Jurkat, Clone E6-1 (cell line): ENCODE measurements around the gene ARFGAP1.

Experiments used
- DNase-seq: peaks from one replicate; pipeline ENCODE4 v3.0.0-alpha.2; 2011; ENCODE audit warnings: low read depth, low spot score
- H3K4me3 ChIP-seq: 2 replicates; pipeline ENCODE4 v1.5.1; 2011; ENCODE audit warnings: mild to moderate bottlenecking, low read length, control low read depth, moderate library complexity

Gene ARFGAP1

DNA sequence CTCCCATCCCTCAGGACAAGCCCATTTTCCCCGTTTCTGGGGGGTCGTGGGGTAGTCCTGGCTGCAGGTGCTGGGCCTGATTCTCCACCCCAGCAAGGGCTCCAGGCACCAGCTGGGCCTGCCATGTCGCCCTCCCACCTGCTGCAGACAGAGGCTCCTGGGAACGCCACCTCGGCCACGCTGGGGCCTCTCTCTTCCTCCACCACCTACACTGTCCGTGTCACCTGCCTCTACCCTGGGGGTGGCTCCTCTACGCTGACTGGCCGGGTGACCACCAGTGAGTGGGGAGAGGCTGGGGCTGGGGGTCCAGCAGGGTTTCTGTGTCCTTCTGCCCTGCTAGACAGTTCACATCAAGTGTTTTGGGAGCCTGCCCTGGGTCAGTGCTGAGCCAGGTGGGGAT lies 39.7 kb downstream of the ARFGAP1 start:
- no peak for DNase-seq
- no peak overlapping the region for H3K4me3 ChIP-seq

GRCh38 chr20:63312690-63313348 lies 40.2 kb downstream of the ARFGAP1 start:
- DNase-seq: no peak
- H3K4me3 ChIP-seq: no peak overlapping the region

DNA sequence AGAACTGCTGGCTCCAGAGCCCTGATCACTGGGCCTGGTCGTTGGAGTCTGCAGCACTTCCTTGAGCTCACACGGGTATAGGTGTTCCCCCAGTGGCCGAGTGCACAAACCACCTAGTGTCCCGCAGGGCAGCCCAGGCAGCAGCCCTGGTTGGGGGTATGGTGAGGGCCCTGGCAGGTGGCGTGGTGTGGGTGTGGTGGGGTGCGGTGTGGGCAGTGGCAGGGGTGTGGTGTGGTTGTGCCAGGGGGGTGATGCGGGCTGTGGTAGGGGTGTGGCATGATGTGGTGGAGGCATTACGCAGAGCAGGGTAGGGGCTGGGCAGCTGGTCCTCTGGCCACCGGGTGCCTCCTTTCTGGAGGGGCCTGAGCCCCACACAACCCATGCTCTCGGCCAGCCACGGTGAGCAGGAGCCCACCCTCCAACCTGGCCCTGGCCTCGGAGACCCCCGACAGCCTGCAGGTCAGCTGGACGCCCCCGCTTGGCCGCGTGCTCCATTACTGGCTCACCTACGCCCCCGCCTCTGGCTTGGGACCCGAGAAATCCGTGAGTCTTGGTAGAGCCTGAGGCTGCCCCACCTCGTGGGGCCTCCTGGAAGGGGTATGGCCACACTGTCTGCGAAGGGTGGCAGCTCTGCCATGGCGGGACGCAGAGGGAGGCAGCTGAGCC lies 40.9 kb downstream of the ARFGAP1 start:
- DNase-seq: no peak

DNA sequence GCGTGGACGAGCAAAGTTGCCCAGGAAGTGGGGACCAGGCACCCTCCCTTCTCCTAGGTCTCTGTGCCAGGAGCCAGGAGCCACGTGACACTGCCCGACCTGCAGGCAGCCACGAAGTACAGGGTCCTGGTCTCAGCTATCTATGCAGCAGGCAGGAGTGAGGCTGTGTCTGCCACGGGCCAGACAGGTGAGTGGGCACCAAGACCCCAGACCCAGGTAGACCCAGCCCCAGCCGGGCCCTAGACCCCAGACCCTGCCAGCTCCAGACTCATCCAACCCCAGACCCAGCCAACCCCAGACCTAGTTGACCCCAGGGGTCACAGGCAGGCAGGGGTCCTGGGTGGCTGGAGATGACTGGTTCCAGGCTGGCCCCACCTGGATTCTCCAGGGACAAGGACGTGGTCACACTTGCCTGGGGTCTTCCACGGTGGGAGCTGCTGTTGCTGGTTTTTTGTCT lies 41.4 kb downstream of the ARFGAP1 start:
- H3K4me3 ChIP-seq: no peak overlapping the region
- DNase-seq: no peak

More for the DNA sequence above, 40.9 kb downstream of the ARFGAP1 start:
- no peak overlapping the region for H3K4me3 ChIP-seq

GRCh38 chr20:63314566-63315239 lies 42.1 kb downstream of the ARFGAP1 start:
- no peak overlapping the region for H3K4me3 ChIP-seq
- no peak for DNase-seq

DNA sequence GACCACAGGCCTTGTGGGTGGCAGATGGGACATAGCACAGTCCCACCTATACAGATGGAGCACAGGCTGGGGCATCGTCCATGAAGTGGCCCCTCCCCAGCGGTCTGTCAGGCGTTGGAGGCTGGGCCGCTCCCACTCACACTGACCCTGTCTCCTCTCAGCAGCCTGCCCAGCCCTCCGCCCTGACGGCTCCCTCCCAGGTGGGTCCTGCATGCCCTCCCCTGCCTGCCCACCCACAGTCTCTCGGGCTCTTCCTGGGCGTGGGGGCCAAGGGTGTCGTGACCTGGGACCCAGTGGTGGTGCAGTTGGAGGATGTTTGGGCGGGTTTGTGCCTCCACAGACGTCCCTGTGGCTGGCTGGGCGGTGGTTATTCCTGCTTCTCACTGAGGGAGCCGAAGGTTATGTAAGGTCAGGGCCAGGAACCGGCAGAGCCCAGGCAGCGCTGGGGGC lies 42.7 kb downstream of the ARFGAP1 start:
- H3K4me3 ChIP-seq: no peak overlapping the region
- DNase-seq: no peak

GRCh38 chr20:63315731-63316491 lies 43.3 kb downstream of the ARFGAP1 start:
- no peak for DNase-seq
- no peak overlapping the region for H3K4me3 ChIP-seq

GRCh38 chr20:63316502-63316921 lies 43.9 kb downstream of the ARFGAP1 start:
- H3K4me3 ChIP-seq: no peak overlapping the region
- no peak for DNase-seq

DNA sequence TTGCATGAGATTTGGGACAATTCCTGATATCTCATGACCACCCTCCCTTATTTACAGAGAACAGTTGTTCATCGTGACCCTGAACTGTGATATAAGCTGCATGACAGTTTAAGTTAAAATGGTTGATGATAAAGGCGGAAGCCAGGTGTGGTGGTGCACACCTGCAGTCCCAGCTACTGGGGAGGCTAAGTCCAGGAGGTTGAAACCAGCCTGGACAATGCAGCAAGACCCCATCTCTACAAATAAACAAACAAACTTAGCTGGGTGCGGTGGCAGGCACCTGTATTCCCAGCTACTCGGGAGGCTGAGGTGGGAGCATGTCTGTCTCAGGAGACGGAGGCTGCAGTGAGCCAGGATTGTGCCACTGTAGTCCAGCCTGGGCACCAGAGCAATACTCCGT lies 44.4 kb downstream of the ARFGAP1 start:
- no peak for DNase-seq
- H3K4me3 ChIP-seq: no peak overlapping the region

DNA sequence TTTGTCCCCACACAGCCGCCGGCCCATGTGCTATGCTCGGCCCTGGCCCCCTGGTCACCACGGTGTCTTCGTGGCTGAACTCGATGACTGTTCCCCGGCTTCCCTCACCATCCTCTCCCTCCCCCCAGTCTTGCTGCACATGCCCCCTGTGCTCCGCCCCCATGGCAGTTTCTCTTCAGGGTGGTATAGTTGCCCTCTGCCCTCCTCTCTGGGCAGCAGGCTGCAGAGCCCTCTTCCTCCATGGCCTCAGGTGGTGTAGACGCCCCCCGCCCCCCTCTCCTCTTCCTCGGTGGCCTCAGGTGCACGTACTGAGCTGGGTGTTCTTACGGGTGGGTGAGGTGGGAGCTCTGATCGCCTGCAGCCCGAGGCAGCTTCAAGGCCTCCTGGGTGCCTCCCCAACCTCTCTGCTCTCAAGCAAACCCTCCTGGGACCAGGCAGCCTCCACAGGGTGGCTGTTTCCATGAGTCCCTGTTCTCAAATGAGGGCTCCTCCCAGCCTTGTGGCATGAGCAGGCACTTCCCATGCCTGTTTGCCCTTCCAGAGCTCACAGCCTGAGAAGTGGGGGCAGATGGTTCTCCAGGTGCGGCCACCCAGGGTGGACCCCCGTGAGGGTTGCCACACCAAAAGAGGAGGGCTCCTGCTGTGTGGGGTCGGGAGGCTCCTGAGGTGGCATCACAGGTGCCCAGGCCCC lies 45.1 kb downstream of the ARFGAP1 start:
- DNase-seq: no peak
- H3K4me3 ChIP-seq: no peak overlapping the region

- H3K4me3 ChIP-seq: no peak overlapping the region
- DNase-seq: no peak
Observed at GRCh38 chr20:63318391-63319163, 46.0 kb downstream of the ARFGAP1 start.

GRCh38 chr20:63319164-63320040 lies 46.8 kb downstream of the ARFGAP1 start:
- no peak for DNase-seq
- H3K4me3 ChIP-seq: no peak overlapping the region

DNA sequence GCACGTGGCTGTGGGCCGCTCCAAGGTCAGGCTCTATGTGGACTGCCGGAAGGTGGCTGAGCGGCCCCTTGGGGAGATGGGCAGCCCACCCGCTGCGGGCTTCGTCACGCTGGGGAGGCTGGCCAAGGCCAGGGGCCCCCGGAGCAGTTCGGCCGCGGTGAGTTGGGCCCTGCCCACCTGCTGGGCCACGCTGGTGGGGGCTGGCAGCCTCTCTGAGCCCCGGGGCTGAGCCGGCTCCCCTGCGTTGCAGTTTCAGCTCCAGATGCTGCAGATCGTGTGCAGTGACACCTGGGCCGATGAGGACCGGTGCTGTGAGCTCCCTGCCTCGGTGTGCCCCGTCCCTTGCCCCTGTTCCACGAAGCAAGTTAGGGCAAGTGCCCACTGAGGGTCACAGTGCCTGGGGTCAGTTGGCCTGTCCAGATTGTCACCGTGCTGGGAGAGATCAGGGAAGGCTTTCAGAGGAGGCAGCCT lies 47.5 kb downstream of the ARFGAP1 start:
- no peak overlapping the region for H3K4me3 ChIP-seq
- no peak for DNase-seq

DNA sequence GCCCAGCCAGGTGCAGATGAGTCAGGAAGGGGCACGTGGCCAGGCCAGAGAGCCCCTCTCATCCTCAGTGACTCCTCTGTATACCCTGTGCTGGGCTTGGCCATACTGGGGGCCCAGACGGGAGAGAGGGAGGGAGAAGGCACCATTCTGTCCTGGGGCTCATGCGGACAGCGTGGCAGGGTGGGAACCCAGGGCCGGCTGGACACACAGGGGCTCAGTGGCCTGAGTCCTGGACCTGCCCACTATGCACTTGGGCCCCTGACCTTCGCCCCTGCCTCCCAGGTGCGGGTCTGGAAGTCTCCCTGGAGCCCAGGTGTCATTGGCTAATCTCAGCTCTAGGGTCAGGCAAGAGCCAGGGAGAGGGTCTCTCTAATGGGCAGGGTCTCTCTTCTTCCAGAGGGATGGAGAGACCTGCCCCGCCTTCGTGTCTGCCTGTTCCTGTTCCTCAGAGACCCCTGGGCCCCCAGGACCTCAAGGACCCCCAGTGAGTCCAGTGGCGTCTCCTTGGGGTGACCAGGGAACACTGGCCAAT lies 48.1 kb downstream of the ARFGAP1 start:
- no peak overlapping the region for H3K4me3 ChIP-seq
- DNase-seq: no peak

- no peak for DNase-seq
- no peak overlapping the region for H3K4me3 ChIP-seq
Observed at GRCh38 chr20:63321148-63321831, 48.7 kb downstream of the ARFGAP1 start.

- no peak for DNase-seq
- no peak overlapping the region for H3K4me3 ChIP-seq
Observed at GRCh38 chr20:63322146-63322932, 49.7 kb downstream of the ARFGAP1 start.
